Breast epithelium (tissue), 4 donors: ENCODE measurements around the gene RTN4R. TPM values are rescaled to one million over a fixed set of nuclear protein-coding genes. Genes with fewer than 3 reads are reported as not detected.
A peak's percentile ranks its signal among the peaks of the same experiment; 100 is the strongest.

Source experiments
- DNase-seq, 2 donors: peaks; one replicate each; pipeline ENCODE4 v3.0.0-alpha.2; 2019; ENCODE audit warnings: low spot score in 2 of 2
- H3K27ac ChIP-seq, 2 donors: fragments of 200-600 bp; sonication (generic) in 1 of 2; one replicate each; pipeline ENCODE4 v1.5.1; 2016 to 2019; ENCODE audit warnings: mild to moderate bottlenecking in 1 of 2
- H3K27me3 ChIP-seq, 2 donors: fragments of 200-600 bp; sonication (generic) in 1 of 2; one replicate each; pipeline versions ENCODE4 v1.5.1 to v1.6.0; 2017 to 2019; ENCODE audit warnings: control low read depth in 1 of 2, mild to moderate bottlenecking in 1 of 2
- H3K36me3 ChIP-seq: fragments of 200-600 bp; one replicate; pipeline ENCODE4 v1.5.1; 2019
- H3K4me1 ChIP-seq, 2 donors: fragments of 200-600 bp; sonication (generic); one replicate each; pipeline ENCODE4 v1.5.1; 2016 to 2019; ENCODE audit warnings: control low read depth in 1 of 2
- H3K4me3 ChIP-seq, 3 donors: fragments of 200-600 bp; sonication (generic); 1 replicate in 2 of 3; 2 replicates in 1 of 3; pipeline ENCODE4 v1.5.1; 2016 to 2019; ENCODE audit warnings: mild to moderate bottlenecking in 3 of 3, moderate library complexity in 2 of 3
- H3K9me3 ChIP-seq, 2 donors: fragments of 200-600 bp; sonication (generic) in 1 of 2; one replicate each; pipeline ENCODE4 v1.5.1; 2016 to 2019; ENCODE audit warnings: control low read depth in 1 of 2
- POLR2A ChIP-seq: fragments of 450-650 bp; IDR thresholded peaks from one replicate; pipeline ENCODE4 v1.6.1; 2016; ENCODE audit warnings: antibody characterized with exemption, mild to moderate bottlenecking, moderate library complexity
- POLR2AphosphoS5 ChIP-seq, 3 donors: sonication (generic); formaldehyde crosslinking; IDR thresholded peaks; one replicate each; pipeline ENCODE4 v1.6.1; 2017; ENCODE audit warnings: antibody characterized with exemption in 3 of 3
- intact Hi-C: fragments of 100-400 bp; cut with DNase I; formaldehyde crosslinking; loops from one replicate; pipeline ENCODE4 v1.15.1; 2023; ENCODE audit warnings: low total_unique reads
- total RNA-seq, 3 donors: library from RNA; depleted of rRNA; stranded (reverse); fragments of >200 nt; gene quantifications; one replicate each; pipeline ENCODE4 v1.1.0, GENCODE V29; 2016
- TF ChIP-seq, protein P1 (sequence below), 3 donors: fragments of 450-650 bp; IDR thresholded peaks; one replicate each; pipeline ENCODE4 v1.5.1; 2016 to 2017; ENCODE audit warnings: antibody characterized with exemption in 3 of 3, mild to moderate bottlenecking in 3 of 3, moderate library complexity in 3 of 3

The RTN4R gene
- total RNA-seq, 3 donors from 2014 or later = 0.48 to 2.0 (median 1.9) TPM

DNA sequence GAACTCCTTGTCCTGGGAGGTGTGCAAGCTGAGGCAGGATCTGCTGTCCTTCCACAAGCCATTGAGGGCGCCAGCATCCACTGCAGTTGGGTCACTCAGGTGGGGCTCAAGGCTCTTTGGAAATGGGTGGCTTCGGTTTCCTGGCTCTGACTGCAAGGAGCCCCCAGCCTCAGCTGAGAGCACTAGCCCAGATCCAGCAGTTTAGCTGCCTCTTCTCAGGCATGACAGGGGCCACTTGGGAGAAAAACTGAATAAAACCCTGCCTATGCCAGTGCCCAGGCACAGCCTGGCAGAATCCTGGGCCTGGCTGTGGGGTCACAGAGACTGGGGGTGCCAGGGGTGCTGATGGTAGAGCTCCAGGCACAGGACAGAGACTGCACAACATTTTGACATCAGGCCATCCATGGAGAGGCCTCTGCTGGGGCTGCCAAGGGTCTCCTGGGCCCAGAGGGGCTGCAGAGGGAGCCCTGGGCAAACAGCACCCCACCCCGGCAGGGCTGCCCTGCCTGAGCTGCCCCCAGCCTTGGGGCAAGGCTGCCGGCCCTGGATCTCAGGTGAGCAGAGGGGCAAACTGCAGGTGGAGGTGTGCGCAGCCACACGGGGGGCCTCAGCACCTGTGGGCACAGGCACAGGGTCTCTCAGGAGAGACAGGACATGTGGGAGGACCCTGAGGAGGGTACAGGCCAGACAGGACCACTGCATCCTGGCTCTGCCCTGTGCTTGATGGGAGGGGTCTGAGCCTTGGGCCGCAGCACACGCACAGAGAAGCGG is 28.3 kb downstream of the RTN4R start:
- Histone ChIP-seq H3K4me1 (no peaks in the 10 kb centered on the region), H3K9me3 (no peaks in the 10 kb centered on the region), H3K27me3 (no peaks in the 10 kb centered on the region), H3K27ac (peak overlapping the region in 1 of 2 donors; percentile 71), H3K36me3 (no peaks in the 10 kb centered on the region), H3K4me3 (no peak overlapping the region)
- no peak for DNase-seq
- intact Hi-C loops = no loop called here
- TF ChIP-seq, protein P1, sequence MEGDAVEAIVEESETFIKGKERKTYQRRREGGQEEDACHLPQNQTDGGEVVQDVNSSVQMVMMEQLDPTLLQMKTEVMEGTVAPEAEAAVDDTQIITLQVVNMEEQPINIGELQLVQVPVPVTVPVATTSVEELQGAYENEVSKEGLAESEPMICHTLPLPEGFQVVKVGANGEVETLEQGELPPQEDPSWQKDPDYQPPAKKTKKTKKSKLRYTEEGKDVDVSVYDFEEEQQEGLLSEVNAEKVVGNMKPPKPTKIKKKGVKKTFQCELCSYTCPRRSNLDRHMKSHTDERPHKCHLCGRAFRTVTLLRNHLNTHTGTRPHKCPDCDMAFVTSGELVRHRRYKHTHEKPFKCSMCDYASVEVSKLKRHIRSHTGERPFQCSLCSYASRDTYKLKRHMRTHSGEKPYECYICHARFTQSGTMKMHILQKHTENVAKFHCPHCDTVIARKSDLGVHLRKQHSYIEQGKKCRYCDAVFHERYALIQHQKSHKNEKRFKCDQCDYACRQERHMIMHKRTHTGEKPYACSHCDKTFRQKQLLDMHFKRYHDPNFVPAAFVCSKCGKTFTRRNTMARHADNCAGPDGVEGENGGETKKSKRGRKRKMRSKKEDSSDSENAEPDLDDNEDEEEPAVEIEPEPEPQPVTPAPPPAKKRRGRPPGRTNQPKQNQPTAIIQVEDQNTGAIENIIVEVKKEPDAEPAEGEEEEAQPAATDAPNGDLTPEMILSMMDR (IDR thresholded peaks at IDR 0.05) = no peak
- no peak for TF ChIP-seq POLR2A
- TF ChIP-seq POLR2AphosphoS5 (IDR thresholded peaks at IDR 0.05) = no peak

DNA sequence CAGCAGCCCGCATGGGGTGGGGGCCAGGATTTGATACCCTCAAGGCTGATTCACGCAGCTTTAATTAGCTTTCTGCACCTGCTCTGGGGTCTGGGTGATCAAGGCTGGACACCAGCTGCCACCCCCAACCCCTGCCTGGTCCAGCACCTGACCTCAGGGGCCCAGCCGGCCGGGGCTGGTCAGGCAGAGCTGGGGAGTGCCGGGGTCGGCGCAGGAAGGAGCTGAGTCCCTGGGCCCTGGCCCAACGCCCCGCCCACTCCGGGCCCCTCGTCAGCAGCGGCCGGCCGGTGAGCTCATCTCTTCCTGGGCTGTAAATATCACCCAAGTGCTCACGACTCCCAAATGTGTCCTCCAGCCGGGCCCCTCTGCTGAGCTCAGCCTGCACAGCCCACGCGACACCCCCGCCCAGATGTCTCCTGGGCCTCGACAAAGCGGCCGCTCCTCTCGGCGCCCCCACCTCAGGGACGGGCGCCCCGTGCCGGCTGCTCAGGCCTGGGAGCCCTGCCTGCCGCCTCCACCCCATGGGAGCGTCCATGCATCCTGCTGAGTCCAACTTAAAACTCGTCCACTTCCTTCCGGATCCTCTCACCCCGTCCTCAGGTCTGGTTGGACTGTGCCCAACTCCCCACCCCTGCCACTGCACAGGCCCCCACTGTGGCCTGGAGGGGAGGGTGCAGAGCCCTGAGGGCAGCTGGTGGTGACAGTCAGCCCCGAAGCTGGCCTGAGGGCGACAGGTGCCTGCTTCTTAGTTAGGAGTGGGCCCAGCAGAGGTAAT is 29.0 kb downstream of the RTN4R start:
- H3K36me3 ChIP-seq = no peaks in the 10 kb centered on the region
- no peak for DNase-seq
- intact Hi-C loops = no loop called here
- peak overlapping the region in 1 of 3 donors; percentile 49 for H3K4me3 ChIP-seq
- TF ChIP-seq POLR2AphosphoS5 (IDR thresholded peaks at IDR 0.05) (no peak), POLR2A (no peak)
- TF ChIP-seq, protein P1 (IDR thresholded peaks at IDR 0.05) = no peak
- H3K4me1 ChIP-seq = no peaks in the 10 kb centered on the region
- no peaks in the 10 kb centered on the region for H3K27me3 ChIP-seq
- H3K9me3 ChIP-seq = no peaks in the 10 kb centered on the region
- H3K27ac ChIP-seq = peak overlapping the region in 1 of 2 donors; percentile 71

DNA sequence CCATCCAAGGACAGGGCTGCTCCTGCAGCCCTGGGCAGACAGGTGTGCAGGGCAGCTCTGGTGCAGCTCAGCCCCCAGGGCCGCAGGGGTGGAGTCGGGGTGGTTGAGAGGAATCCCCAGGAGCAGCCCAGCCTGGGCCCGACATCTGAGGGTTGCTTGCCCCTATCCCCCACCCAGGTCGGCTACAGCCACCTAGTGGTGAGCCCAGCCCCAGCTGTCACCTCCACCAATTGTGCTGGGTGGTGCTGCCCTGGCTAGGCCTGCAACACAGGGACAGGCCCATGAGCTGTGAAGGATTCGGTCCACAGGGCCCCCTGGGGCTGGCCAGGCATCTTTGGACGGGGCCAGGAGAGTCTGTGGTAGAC is 29.6 kb downstream of the RTN4R start:
- Histone ChIP-seq H3K9me3 (no peaks in the 10 kb centered on the region), H3K27me3 (no peaks in the 10 kb centered on the region), H3K4me3 (peak overlapping the region in 1 of 3 donors; percentile 49), H3K27ac (peak overlapping the region in 1 of 2 donors; percentile 71), H3K4me1 (no peaks in the 10 kb centered on the region), H3K36me3 (no peaks in the 10 kb centered on the region)
- intact Hi-C loops = no loop called here
- TF ChIP-seq POLR2A (no peak), POLR2AphosphoS5 (IDR thresholded peaks at IDR 0.05) (no peak)
- TF ChIP-seq, protein P1 (IDR thresholded peaks at IDR 0.05) = no peak
- DNase-seq = no peak

DNA sequence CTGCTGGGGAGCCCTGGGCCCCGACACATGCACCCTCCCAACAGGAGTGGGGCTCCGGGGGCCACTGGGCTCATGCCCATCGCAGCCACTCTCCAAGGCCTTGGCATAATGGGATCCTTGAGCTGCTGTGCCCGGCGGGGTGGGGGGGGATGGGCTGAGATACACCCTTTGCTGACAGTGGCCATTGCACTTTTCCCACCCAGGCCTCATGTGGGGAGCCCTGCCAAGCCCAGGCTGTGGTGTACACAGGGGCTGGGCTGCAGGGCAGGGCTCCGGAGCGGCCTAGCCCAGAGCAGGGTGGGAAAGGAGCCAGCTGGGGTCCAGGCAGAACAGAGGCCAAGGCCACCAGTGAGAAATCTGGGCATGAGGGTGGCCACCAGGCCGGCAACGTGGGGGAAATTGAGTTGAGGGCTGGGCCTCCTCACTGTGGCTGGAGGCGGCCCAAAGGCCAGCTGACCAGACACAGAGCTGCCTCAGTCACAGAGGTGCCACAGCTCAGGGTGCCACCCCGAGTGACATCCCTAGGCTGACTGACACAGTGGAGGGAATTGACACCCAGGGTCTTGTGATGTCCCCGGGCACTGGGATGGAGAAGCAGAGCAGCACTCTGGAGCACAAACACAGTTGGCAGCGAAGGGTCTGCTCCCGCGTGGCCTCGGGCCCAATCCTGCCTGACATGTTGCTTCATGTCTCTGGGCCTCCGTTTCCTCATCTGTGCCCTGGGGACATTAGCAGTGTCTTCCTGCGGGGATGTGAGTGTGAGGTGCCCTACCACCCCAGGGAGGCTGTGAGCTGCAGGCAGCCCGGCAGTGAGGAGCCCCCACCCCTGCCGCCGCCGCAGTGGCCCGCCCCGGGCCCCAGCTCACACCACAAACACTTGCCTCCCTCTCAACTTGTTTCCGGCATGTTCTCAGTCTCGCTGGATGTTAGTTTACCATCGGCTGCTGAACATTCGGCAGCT is 30.4 kb downstream of the RTN4R start:
- Histone ChIP-seq H3K4me1 (no peaks in the 10 kb centered on the region), H3K27me3 (no peaks in the 10 kb centered on the region), H3K9me3 (no peaks in the 10 kb centered on the region), H3K4me3 (no peak overlapping the region), H3K27ac (no peak overlapping the region), H3K36me3 (no peaks in the 10 kb centered on the region)
- TF ChIP-seq POLR2A = no peak
- TF ChIP-seq, protein P1 (IDR thresholded peaks at IDR 0.05) = no peak
- no peak for DNase-seq
- intact Hi-C loops = no loop called here
